Hypothalamus (tissue), 51 donors: ENCODE measurements around the gene LIMS1.
"Not testable (repeated sequence)": the region's sequence is repeated elsewhere in the genome, so short reads cannot be mapped to it uniquely, and the experiment has no call there.

Experiments used
- DNase-seq, 51 donors: peaks; one replicate each; lab custom pipeline; 2025; lab: John Stamatoyannopoulos, UW

The LIMS1 gene

GRCh38 chr2:108655270-108655669, 121.0 kb downstream of the LIMS1 start:
- DNase-seq, result not testable (repeated sequence)

- DNase-seq, result not testable (repeated sequence)
Measured at GRCh38 chr2:108656282-108656681, 122.0 kb downstream of the LIMS1 start.

GRCh38 chr2:108657517-108657916, 123.2 kb downstream of the LIMS1 start:
- DNase-seq, result not testable (repeated sequence)

GRCh38 chr2:108658553-108658952, 124.3 kb downstream of the LIMS1 start:
- DNase-seq, result not testable (repeated sequence)

- not testable (repeated sequence) for DNase-seq
Measured at GRCh38 chr2:108661493-108661892, 127.2 kb downstream of the LIMS1 start.

GRCh38 chr2:108662207-108662612, 127.9 kb downstream of the LIMS1 start:
- DNase-seq, result peak in 13 of 51 donors; percentile 8 to 65 (median 28)

GRCh38 chr2:108663346-108663745, 129.1 kb downstream of the LIMS1 start:
- not testable (repeated sequence) for DNase-seq

GRCh38 chr2:108664089-108664488, 129.8 kb downstream of the LIMS1 start:
- DNase-seq, result not testable (repeated sequence)

- DNase-seq, result not testable (repeated sequence)
Measured at GRCh38 chr2:108664979-108665378, 130.7 kb downstream of the LIMS1 start.

- DNase-seq, result not testable (repeated sequence)
Measured at GRCh38 chr2:108665975-108666374, 131.7 kb downstream of the LIMS1 start.

GRCh38 chr2:108667140-108667539, 132.9 kb downstream of the LIMS1 start:
- DNase-seq, result not testable (repeated sequence)

- not testable (repeated sequence) for DNase-seq
Measured at GRCh38 chr2:108670282-108670681, 136.0 kb downstream of the LIMS1 start.

- not testable (repeated sequence) for DNase-seq
Measured at GRCh38 chr2:108672200-108672805, 138.0 kb downstream of the LIMS1 start.

- DNase-seq, result not testable (repeated sequence)
Measured at GRCh38 chr2:108676522-108676921, 142.3 kb downstream of the LIMS1 start.

GRCh38 chr2:108677239-108677744, 143.0 kb downstream of the LIMS1 start:
- not testable (repeated sequence) for DNase-seq

GRCh38 chr2:108678198-108678651, 144.0 kb downstream of the LIMS1 start:
- DNase-seq, result not testable (repeated sequence)

- DNase-seq, result not testable (repeated sequence)
Measured at GRCh38 chr2:108680805-108681204, 146.5 kb downstream of the LIMS1 start.

GRCh38 chr2:108688818-108689756, 154.8 kb downstream of the LIMS1 start:
- DNase-seq, result not testable (repeated sequence)

GRCh38 chr2:108690001-108690400, 155.7 kb downstream of the LIMS1 start:
- DNase-seq, result not testable (repeated sequence)

GRCh38 chr2:108691447-108691846, 157.2 kb downstream of the LIMS1 start:
- no peak for DNase-seq

GRCh38 chr2:108701208-108701607, 166.9 kb downstream of the LIMS1 start:
- DNase-seq, result no peak
